WTC11 (cell line): ENCODE data around the gene SLC27A5. TPM values are rescaled to one million over a fixed set of nuclear protein-coding genes. Genes with fewer than 3 reads are reported as not detected.

Source experiments
- ATAC-seq: fragments of 200-7000 bp; cut with Tn5 transposase; 2 replicates; pipeline ENCODE4 v1.10.0; 2021; ENCODE audit warnings: mild to moderate bottlenecking, moderate library complexity
- CTCF ChIA-PET: fragments of 300-600 bp; sonication (Branson Sonifier 250); formaldehyde crosslinking; loops from one replicate; lab custom pipeline; 2021; ENCODE audit warnings: antibody characterized with exemption; lab: Charles Lee
- POLR2A ChIA-PET: fragments of 350-600 bp; sonication (Branson Sonifier 250); formaldehyde crosslinking; loops from one replicate; lab custom pipeline; 2021; ENCODE audit warnings: antibody characterized with exemption; lab: Charles Lee
- DNase-seq: peaks from one replicate; pipeline ENCODE4 v3.0.0; 2021; ENCODE audit warnings: low spot score
- H3K27ac Mint-ChIP-seq: 2 replicates; pipeline ENCODE4 v1.8.0; 2021; ENCODE audit warnings: mixed read lengths
- H3K27me3 Mint-ChIP-seq: 2 replicates; pipeline ENCODE4 v1.8.0; 2021; ENCODE audit warnings: low read depth, mild to moderate bottlenecking, moderate library complexity, mixed read lengths
- H3K36me3 Mint-ChIP-seq: 2 replicates; pipeline ENCODE4 v1.8.0; 2021; ENCODE audit warnings: mixed read lengths
- H3K4me1 Mint-ChIP-seq: 2 replicates; pipeline ENCODE4 v1.8.0; 2022; ENCODE audit warnings: mixed read lengths
- H3K4me3 Mint-ChIP-seq: 2 replicates; pipeline ENCODE4 v1.8.0; 2021; ENCODE audit warnings: mild to moderate bottlenecking, moderate library complexity, mixed read lengths
- H3K9me3 Mint-ChIP-seq: 2 replicates; pipeline ENCODE4 v1.8.0; 2021; ENCODE audit warnings: mixed read lengths
- ATF3 ChIP-seq: sonication (generic); formaldehyde crosslinking; conservative IDR thresholded peaks from 2 replicates; pipeline ENCODE4 v1.8.1; 2022; ENCODE audit warnings: mild to moderate bottlenecking, missing genetic modification reagents
- E2F4 ChIP-seq: sonication (generic); formaldehyde crosslinking; IDR thresholded peaks from 2 replicates; pipeline ENCODE4 v1.8.1; 2022; ENCODE audit warnings: low read depth, mild to moderate bottlenecking, moderate library complexity, missing genetic modification reagents, borderline replicate concordance
- ERG ChIP-seq: fragments of 250-450 bp; sonication (Bioruptor Pico); IDR thresholded peaks from 2 replicates; pipeline ENCODE4 v1.8.0; 2021; ENCODE audit warnings: mild to moderate bottlenecking
- FOXJ3 ChIP-seq: sonication (generic); formaldehyde crosslinking; IDR thresholded peaks from 2 replicates; pipeline ENCODE4 v1.9.0; 2021; ENCODE audit warnings: missing genetic modification reagents, mild to moderate bottlenecking, borderline replicate concordance
- FOXP1 ChIP-seq: sonication (generic); formaldehyde crosslinking; IDR thresholded peaks from 2 replicates; pipeline ENCODE4 v1.8.0; 2022; ENCODE audit warnings: missing genetic modification reagents, mild to moderate bottlenecking, moderate library complexity, borderline replicate concordance
- GRHL2 ChIP-seq: fragments of 250-450 bp; sonication (Bioruptor Pico); IDR thresholded peaks from 2 replicates; pipeline ENCODE4 v1.8.0; 2022; ENCODE audit warnings: mild to moderate bottlenecking, moderate library complexity; ENCODE audit not compliant: insufficient replicate concordance, severe bottlenecking
- GTF2I ChIP-seq: fragments of 250-450 bp; sonication (Bioruptor Pico); conservative IDR thresholded peaks from 2 replicates; pipeline ENCODE4 v1.4.0; 2021; ENCODE audit warnings: mild to moderate bottlenecking
- JAZF1 ChIP-seq: fragments of 250-450 bp; sonication (Bioruptor Pico); IDR thresholded peaks from 2 replicates; pipeline ENCODE4 v1.9.0; 2021; ENCODE audit warnings: moderate library complexity, mild to moderate bottlenecking, inconsistent platforms
- MAX ChIP-seq: sonication (generic); formaldehyde crosslinking; IDR thresholded peaks from 2 replicates; pipeline ENCODE4 v1.8.0; 2022; ENCODE audit warnings: mild to moderate bottlenecking, missing genetic modification reagents
- NFATC4 ChIP-seq: fragments of 250-450 bp; sonication (Bioruptor Pico); IDR thresholded peaks from 2 replicates; pipeline ENCODE4 v1.9.0; 2021; ENCODE audit warnings: mild to moderate bottlenecking
- PRDM15 ChIP-seq: sonication (generic); formaldehyde crosslinking; IDR thresholded peaks from 2 replicates; pipeline ENCODE4 v1.8.0; 2022; ENCODE audit warnings: missing genetic modification reagents
- PREB ChIP-seq: sonication (generic); formaldehyde crosslinking; IDR thresholded peaks from 2 replicates; pipeline ENCODE4 v1.8.1; 2022; ENCODE audit warnings: mild to moderate bottlenecking, missing genetic modification reagents, moderate library complexity, borderline replicate concordance
- USF1 ChIP-seq: sonication (generic); formaldehyde crosslinking; IDR thresholded peaks from 2 replicates; pipeline ENCODE4 v1.8.0; 2022; ENCODE audit warnings: mild to moderate bottlenecking, missing genetic modification reagents
- ZBTB21 ChIP-seq: sonication (generic); formaldehyde crosslinking; IDR thresholded peaks from 2 replicates; pipeline ENCODE4 v1.8.1; 2023; ENCODE audit warnings: mild to moderate bottlenecking, missing genetic modification reagents, borderline replicate concordance
- ZNF121 ChIP-seq: sonication (generic); formaldehyde crosslinking; IDR thresholded peaks from 2 replicates; pipeline ENCODE4 v1.8.0; 2023; ENCODE audit warnings: missing genetic modification reagents
- ZNF138 ChIP-seq: sonication (generic); formaldehyde crosslinking; conservative IDR thresholded peaks from 2 replicates; pipeline ENCODE4 v1.8.1; 2022; ENCODE audit warnings: mild to moderate bottlenecking, moderate library complexity, missing genetic modification reagents
- ZNF219 ChIP-seq: sonication (generic); formaldehyde crosslinking; IDR thresholded peaks from 2 replicates; pipeline ENCODE4 v1.8.0; 2023; ENCODE audit warnings: missing genetic modification reagents, mild to moderate bottlenecking, borderline replicate concordance
- ZNF317 ChIP-seq: sonication (generic); formaldehyde crosslinking; IDR thresholded peaks from 2 replicates; pipeline ENCODE4 v1.8.1; 2023; ENCODE audit warnings: low read depth, mild to moderate bottlenecking, moderate library complexity, missing genetic modification reagents, borderline replicate concordance
- total RNA-seq: library from RNA; stranded (reverse); gene quantifications from 3 replicates; pipeline ENCODE4 v1.2.3, GENCODE V29; 2021

SLC27A5 gene
- total RNA-seq, 1 experiment from 2014 or later: 21.9 TPM

- TF ChIP-seq PRDM15 (CRISPR knock-in tag) (no peak), GTF2I (CRISPR knock-in tag) (no peak), ZNF317 (CRISPR knock-in tag) (no peak)
Measured at GRCh38 chr19:58469241-58470013, 42.4 kb downstream of the SLC27A5 start (continued).

GRCh38 chr19:58468216-58468839 is 43.5 kb downstream of the SLC27A5 start:
- POLR2A ChIA-PET: no interaction called here
- Mint-ChIP-seq H3K4me3 (peak overlapping the region; percentile 73), H3K27ac (no peak overlapping the region), H3K4me1 (peaks cover 12% of the 10 kb centered on the region), H3K27me3 (peaks cover 18% of the 10 kb centered on the region), H3K36me3 (no peaks in the 10 kb centered on the region), H3K9me3 (no peaks in the 10 kb centered on the region)
- TF ChIP-seq ZNF121: no peak
- TF ChIP-seq JAZF1 (CRISPR knock-in tag): no peak
- no peak for TF ChIP-seq GTF2I (CRISPR knock-in tag)
- TF ChIP-seq PREB: no peak
- no peak for TF ChIP-seq ZBTB21 (CRISPR knock-in tag)
- no peak for TF ChIP-seq ZNF219 (CRISPR knock-in tag)
- TF ChIP-seq ZNF138 (CRISPR knock-in tag): no peak
- no peak for TF ChIP-seq E2F4 (CRISPR knock-in tag)
- TF ChIP-seq GRHL2: no peak
- TF ChIP-seq FOXP1 (CRISPR knock-in tag): no peak
- no peak for TF ChIP-seq ATF3 (CRISPR knock-in tag)
- no peak for TF ChIP-seq ERG (CRISPR knock-in tag)
- no peak for TF ChIP-seq FOXJ3
- no peak for TF ChIP-seq NFATC4 (CRISPR knock-in tag)
- TF ChIP-seq MAX: no peak
- TF ChIP-seq USF1: no peak
- DNase-seq (no peak), ATAC-seq (no peak)
- CTCF ChIA-PET: interaction anchor here (1.3 kb wide), 1 partner anchor 129 kb away, joined by 3 read pairs; no protein-coding TSS in a partner anchor
